SK-N-SH treated with all-trans-retinoic acid at 6 μM for 48 hours (cell line): ENCODE results near the gene MYO15A.

Experiments
- ATAC-seq: fragments of 200-7000 bp; cut with Tn5 transposase; 3 replicates; pipeline ENCODE4 v1.9.1; 2020; ENCODE audit warnings: mild to moderate bottlenecking, moderate library complexity
- ARNTL ChIP-seq: fragments of 450-650 bp; formaldehyde crosslinking; IDR thresholded peaks from 2 replicates; pipeline ENCODE4 v1.5.0; 2020; ENCODE audit warnings: low read depth, mild to moderate bottlenecking, moderate library complexity, borderline replicate concordance
- BACH2 ChIP-seq: fragments of 250-450 bp; sonication (Bioruptor Pico); IDR thresholded peaks from 2 replicates; pipeline ENCODE4 v1.9.0; 2021; ENCODE audit warnings: mild to moderate bottlenecking, borderline replicate concordance
- CSDC2 ChIP-seq: fragments of 250-450 bp; sonication (Bioruptor Pico); IDR thresholded peaks from 2 replicates; pipeline ENCODE4 v1.5.0; 2020; ENCODE audit warnings: mild to moderate bottlenecking, moderate library complexity
- ESRRG ChIP-seq: fragments of 250-450 bp; sonication (Bioruptor Pico); IDR thresholded peaks from 2 replicates; pipeline ENCODE4 v1.6.1; 2021; ENCODE audit warnings: mild to moderate bottlenecking
- ISL1 ChIP-seq: fragments of 250-450 bp; sonication (Bioruptor Pico); IDR thresholded peaks from 2 replicates; pipeline ENCODE4 v2.1.2; 2022; ENCODE audit warnings: mild to moderate bottlenecking, moderate library complexity
- OSR1 ChIP-seq: fragments of 250-450 bp; sonication (Bioruptor Pico); IDR thresholded peaks from 2 replicates; pipeline ENCODE4 v1.8.0; 2022; ENCODE audit warnings: moderate library complexity, mild to moderate bottlenecking, inconsistent platforms
- PPARA ChIP-seq: fragments of 250-450 bp; sonication (Bioruptor Pico); IDR thresholded peaks from 2 replicates; pipeline ENCODE4 v1.5.0; 2020; ENCODE audit warnings: mild to moderate bottlenecking, borderline replicate concordance
- RARB ChIP-seq: fragments of 250-450 bp; sonication (Bioruptor Pico); IDR thresholded peaks from 2 replicates; pipeline ENCODE4 v1.8.0; 2021; ENCODE audit warnings: mild to moderate bottlenecking, moderate library complexity
- SNAI2 ChIP-seq: fragments of 250-450 bp; sonication (Bioruptor Pico); IDR thresholded peaks from 2 replicates; pipeline ENCODE4 v1.5.0; 2020; ENCODE audit warnings: mild to moderate bottlenecking, moderate library complexity
- TCF4 ChIP-seq: fragments of 250-450 bp; sonication (Bioruptor Pico); IDR thresholded peaks from 2 replicates; pipeline ENCODE4 v1.8.0; 2021; ENCODE audit warnings: mild to moderate bottlenecking, moderate library complexity, borderline replicate concordance
- TOX ChIP-seq: fragments of 250-450 bp; sonication (Bioruptor Pico); IDR thresholded peaks from 2 replicates; pipeline ENCODE4 v1.8.0; 2021; ENCODE audit warnings: mild to moderate bottlenecking, moderate library complexity, borderline replicate concordance
- ZC3H10 ChIP-seq: fragments of 250-450 bp; sonication (Bioruptor Pico); IDR thresholded peaks from 2 replicates; pipeline ENCODE4 v1.5.1; 2021; ENCODE audit warnings: mild to moderate bottlenecking, moderate library complexity
- ZFP3 ChIP-seq: fragments of 250-450 bp; sonication (Bioruptor Pico); IDR thresholded peaks from 2 replicates; pipeline ENCODE4 v1.5.0; 2020; ENCODE audit warnings: mild to moderate bottlenecking, moderate library complexity
- ZNF565 ChIP-seq: fragments of 450-650 bp; formaldehyde crosslinking; conservative IDR thresholded peaks from 2 replicates; pipeline ENCODE4 v1.5.0; 2020; ENCODE audit warnings: low read depth, mild to moderate bottlenecking, moderate library complexity
- ZNF70 ChIP-seq: fragments of 450-650 bp; formaldehyde crosslinking; IDR thresholded peaks from 2 replicates; pipeline ENCODE4 v1.5.0; 2020; ENCODE audit warnings: mild to moderate bottlenecking, moderate library complexity
- ZNF8 ChIP-seq: fragments of 450-650 bp; formaldehyde crosslinking; IDR thresholded peaks from 2 replicates; pipeline ENCODE4 v1.5.0; 2020; ENCODE audit warnings: mild to moderate bottlenecking, moderate library complexity
- TF ChIP-seq, protein P1 (sequence below): fragments of 250-450 bp; sonication (Bioruptor Pico); IDR thresholded peaks from 2 replicates; pipeline ENCODE4 v1.8.0; 2021; ENCODE audit warnings: low read depth, mild to moderate bottlenecking, moderate library complexity, borderline replicate concordance
- TF ChIP-seq, protein P2 (sequence below): fragments of 250-450 bp; sonication (Bioruptor Pico); IDR thresholded peaks from 2 replicates; pipeline ENCODE4 v1.8.0; 2020; ENCODE audit warnings: mild to moderate bottlenecking, moderate library complexity, borderline replicate concordance
- TF ChIP-seq, protein P3 (sequence below): fragments of 250-450 bp; sonication (Bioruptor Pico); IDR thresholded peaks from 2 replicates; pipeline ENCODE4 v1.5.1; 2020; ENCODE audit warnings: low read depth, mild to moderate bottlenecking, moderate library complexity
- TF ChIP-seq, protein P4 (sequence below): fragments of 250-450 bp; sonication (Bioruptor Pico); IDR thresholded peaks from 2 replicates; pipeline ENCODE4 v1.5.1; 2021; ENCODE audit warnings: mild to moderate bottlenecking, moderate library complexity
- TF ChIP-seq, protein P5 (sequence below): fragments of 250-450 bp; sonication (Bioruptor Pico); IDR thresholded peaks from 2 replicates; pipeline ENCODE4 v1.5.0; 2020; ENCODE audit warnings: mild to moderate bottlenecking, moderate library complexity

The MYO15A gene

DNA sequence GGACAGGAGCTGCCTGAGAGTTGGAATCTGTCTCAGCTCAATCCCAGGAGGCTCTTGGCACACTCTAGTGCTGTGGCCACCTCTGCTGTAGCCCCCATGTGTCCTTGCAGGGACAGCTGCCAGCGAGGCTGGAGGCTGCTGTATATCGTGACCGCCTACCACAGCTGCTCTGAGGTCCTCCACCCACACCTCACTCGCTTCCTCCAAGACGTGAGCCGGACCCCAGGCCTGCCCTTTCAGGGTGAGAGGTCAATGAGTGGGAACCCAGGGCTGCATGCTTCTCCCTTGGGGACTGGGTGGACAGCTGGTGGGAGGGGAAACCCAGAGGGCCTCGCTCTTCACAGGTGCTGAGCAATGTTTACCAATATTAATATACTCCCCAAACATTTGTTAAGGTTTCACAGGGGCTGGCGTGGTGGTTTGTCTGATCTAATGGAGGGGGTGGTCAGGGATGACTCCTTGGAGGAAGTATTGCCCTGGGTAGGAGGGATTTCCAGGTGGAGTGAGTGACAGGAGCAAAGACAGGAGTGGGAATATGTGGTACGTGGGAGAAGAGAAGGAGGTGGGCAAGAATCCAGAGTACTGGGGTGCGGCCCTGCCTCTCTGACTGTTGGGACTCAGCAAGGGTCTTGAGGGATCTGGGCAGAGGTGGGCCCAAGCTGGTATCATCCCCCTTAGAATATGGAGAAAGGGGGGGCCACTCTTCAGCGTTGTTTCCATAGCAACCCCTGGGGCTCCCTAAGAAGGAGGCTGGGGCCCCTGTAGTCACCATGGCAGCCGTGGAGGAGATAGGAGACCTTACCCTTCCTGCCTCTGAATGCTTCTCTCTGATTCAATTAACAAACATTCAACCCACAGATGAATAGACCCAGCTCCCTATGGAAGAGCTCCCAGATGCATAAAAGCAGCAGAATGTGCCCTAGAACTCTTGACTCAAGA lies 52.9 kb downstream of the MYO15A start:
- no peak for ATAC-seq

DNA sequence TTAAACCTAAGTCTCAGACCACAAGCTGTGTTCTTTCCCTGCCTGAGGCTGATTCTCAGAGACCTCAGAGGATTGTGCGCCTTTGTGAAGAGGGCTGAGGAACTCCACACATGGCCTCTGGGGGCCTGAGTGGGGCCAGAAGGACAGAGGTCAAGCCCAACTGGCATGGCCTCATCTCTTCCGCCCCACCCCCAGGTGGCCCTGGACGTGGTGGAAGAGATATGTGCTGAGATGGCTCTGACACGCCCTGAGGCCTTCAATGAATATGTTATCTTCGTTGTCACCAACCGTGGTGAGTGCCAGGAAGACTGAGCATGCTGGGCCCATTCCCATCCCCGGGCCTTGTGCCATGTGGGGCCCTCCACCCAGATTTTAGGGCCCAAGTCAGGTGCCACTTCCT lies 55.0 kb downstream of the MYO15A start:
- no peak for TF ChIP-seq ARNTL (CRISPR knock-in tag)
- TF ChIP-seq TCF4 (CRISPR knock-in tag): no peak
- TF ChIP-seq, protein P1, sequence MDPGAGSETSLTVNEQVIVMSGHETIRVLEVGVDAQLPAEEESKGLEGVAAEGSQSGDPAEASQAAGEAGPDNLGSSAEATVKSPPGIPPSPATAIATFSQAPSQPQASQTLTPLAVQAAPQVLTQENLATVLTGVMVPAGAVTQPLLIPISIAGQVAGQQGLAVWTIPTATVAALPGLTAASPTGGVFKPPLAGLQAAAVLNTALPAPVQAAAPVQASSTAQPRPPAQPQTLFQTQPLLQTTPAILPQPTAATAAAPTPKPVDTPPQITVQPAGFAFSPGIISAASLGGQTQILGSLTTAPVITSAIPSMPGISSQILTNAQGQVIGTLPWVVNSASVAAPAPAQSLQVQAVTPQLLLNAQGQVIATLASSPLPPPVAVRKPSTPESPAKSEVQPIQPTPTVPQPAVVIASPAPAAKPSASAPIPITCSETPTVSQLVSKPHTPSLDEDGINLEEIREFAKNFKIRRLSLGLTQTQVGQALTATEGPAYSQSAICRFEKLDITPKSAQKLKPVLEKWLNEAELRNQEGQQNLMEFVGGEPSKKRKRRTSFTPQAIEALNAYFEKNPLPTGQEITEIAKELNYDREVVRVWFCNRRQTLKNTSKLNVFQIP (CRISPR knock-in tag): no peak
- no peak for TF ChIP-seq SNAI2 (CRISPR knock-in tag)
- no peak for TF ChIP-seq CSDC2 (CRISPR knock-in tag)
- TF ChIP-seq, protein P2, sequence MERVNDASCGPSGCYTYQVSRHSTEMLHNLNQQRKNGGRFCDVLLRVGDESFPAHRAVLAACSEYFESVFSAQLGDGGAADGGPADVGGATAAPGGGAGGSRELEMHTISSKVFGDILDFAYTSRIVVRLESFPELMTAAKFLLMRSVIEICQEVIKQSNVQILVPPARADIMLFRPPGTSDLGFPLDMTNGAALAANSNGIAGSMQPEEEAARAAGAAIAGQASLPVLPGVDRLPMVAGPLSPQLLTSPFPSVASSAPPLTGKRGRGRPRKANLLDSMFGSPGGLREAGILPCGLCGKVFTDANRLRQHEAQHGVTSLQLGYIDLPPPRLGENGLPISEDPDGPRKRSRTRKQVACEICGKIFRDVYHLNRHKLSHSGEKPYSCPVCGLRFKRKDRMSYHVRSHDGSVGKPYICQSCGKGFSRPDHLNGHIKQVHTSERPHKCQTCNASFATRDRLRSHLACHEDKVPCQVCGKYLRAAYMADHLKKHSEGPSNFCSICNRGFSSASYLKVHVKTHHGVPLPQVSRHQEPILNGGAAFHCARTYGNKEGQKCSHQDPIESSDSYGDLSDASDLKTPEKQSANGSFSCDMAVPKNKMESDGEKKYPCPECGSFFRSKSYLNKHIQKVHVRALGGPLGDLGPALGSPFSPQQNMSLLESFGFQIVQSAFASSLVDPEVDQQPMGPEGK: no peak
- TF ChIP-seq, protein P3, sequence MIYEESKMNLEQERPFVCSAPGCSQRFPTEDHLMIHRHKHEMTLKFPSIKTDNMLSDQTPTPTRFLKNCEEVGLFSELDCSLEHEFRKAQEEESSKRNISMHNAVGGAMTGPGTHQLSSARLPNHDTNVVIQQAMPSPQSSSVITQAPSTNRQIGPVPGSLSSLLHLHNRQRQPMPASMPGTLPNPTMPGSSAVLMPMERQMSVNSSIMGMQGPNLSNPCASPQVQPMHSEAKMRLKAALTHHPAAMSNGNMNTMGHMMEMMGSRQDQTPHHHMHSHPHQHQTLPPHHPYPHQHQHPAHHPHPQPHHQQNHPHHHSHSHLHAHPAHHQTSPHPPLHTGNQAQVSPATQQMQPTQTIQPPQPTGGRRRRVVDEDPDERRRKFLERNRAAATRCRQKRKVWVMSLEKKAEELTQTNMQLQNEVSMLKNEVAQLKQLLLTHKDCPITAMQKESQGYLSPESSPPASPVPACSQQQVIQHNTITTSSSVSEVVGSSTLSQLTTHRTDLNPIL (CRISPR knock-in tag): no peak
- TF ChIP-seq ZC3H10 (CRISPR knock-in tag): no peak
- ATAC-seq: no peak

More for the DNA sequence above, 52.9 kb downstream of the MYO15A start:
- no peak for TF ChIP-seq ISL1
- no peak for TF ChIP-seq ZC3H10 (CRISPR knock-in tag)
- no peak for TF ChIP-seq ARNTL (CRISPR knock-in tag)
- TF ChIP-seq ZNF70 (CRISPR knock-in tag): no peak
- TF ChIP-seq PPARA (CRISPR knock-in tag): no peak
- TF ChIP-seq ZNF565: no peak
- no peak for TF ChIP-seq ESRRG (CRISPR knock-in tag)
- TF ChIP-seq CSDC2 (CRISPR knock-in tag): no peak
- no peak for TF ChIP-seq OSR1 (CRISPR knock-in tag)
- TF ChIP-seq TOX (CRISPR knock-in tag): no peak
- no peak for TF ChIP-seq ZNF8 (CRISPR knock-in tag)
- TF ChIP-seq SNAI2 (CRISPR knock-in tag): no peak
- TF ChIP-seq, protein P4, sequence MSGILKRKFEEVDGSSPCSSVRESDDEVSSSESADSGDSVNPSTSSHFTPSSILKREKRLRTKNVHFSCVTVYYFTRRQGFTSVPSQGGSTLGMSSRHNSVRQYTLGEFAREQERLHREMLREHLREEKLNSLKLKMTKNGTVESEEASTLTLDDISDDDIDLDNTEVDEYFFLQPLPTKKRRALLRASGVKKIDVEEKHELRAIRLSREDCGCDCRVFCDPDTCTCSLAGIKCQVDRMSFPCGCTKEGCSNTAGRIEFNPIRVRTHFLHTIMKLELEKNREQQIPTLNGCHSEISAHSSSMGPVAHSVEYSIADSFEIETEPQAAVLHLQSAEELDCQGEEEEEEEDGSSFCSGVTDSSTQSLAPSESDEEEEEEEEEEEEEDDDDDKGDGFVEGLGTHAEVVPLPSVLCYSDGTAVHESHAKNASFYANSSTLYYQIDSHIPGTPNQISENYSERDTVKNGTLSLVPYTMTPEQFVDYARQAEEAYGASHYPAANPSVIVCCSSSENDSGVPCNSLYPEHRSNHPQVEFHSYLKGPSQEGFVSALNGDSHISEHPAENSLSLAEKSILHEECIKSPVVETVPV (CRISPR knock-in tag): no peak
- TF ChIP-seq, protein P2: no peak
- no peak for TF ChIP-seq ZFP3 (CRISPR knock-in tag)
- no peak for TF ChIP-seq BACH2 (CRISPR knock-in tag)
- TF ChIP-seq, all 23 proteins: peak for 0

DNA sequence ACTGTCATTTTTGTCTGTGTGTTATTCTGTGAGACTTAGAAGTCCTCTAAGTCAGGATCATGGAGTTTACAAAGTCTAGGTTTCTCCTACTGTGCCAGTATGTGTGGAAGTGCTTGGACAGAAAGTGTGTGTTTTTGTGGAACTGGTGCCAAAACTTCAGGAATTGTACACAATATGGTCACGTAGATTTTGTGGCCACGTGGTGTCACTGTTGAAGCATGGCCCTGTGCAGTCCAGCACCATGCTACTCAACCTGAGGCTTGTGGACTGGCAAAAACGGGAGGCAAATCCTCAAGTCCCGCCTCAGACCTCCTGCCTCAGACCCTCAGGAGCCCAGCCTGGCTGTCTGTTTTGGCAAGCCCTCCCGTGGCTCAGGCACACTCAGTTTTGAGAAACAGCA lies 58.3 kb downstream of the MYO15A start:
- TF ChIP-seq ZNF565: no peak
- no peak for TF ChIP-seq PPARA (CRISPR knock-in tag)
- no peak for ATAC-seq

DNA sequence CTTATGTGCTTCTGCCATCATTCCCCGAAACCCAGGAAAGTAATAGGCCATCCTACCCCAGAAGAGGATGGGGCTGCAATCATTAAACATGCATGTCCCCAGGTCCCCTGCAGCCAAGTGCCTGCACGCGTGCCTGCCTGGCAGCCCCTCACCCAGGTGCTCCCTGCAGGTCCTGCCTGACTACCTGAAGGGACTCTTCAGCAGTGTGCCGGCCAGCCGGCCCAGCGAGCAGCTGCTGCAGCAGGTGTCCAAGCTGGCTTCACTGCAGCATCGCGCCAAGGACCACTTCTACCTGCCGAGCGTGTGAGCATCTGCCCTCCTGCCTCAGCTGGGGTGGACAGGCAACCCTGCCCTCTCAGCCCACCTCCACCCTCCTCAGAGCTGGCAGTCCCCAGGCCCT lies 58.9 kb downstream of the MYO15A start:
- no peak for ATAC-seq
- no peak for TF ChIP-seq TOX (CRISPR knock-in tag)
- no peak for TF ChIP-seq TCF4 (CRISPR knock-in tag)
- no peak for TF ChIP-seq RARB (CRISPR knock-in tag)
- TF ChIP-seq BACH2 (CRISPR knock-in tag): no peak
- TF ChIP-seq CSDC2 (CRISPR knock-in tag): no peak
- TF ChIP-seq, protein P5, sequence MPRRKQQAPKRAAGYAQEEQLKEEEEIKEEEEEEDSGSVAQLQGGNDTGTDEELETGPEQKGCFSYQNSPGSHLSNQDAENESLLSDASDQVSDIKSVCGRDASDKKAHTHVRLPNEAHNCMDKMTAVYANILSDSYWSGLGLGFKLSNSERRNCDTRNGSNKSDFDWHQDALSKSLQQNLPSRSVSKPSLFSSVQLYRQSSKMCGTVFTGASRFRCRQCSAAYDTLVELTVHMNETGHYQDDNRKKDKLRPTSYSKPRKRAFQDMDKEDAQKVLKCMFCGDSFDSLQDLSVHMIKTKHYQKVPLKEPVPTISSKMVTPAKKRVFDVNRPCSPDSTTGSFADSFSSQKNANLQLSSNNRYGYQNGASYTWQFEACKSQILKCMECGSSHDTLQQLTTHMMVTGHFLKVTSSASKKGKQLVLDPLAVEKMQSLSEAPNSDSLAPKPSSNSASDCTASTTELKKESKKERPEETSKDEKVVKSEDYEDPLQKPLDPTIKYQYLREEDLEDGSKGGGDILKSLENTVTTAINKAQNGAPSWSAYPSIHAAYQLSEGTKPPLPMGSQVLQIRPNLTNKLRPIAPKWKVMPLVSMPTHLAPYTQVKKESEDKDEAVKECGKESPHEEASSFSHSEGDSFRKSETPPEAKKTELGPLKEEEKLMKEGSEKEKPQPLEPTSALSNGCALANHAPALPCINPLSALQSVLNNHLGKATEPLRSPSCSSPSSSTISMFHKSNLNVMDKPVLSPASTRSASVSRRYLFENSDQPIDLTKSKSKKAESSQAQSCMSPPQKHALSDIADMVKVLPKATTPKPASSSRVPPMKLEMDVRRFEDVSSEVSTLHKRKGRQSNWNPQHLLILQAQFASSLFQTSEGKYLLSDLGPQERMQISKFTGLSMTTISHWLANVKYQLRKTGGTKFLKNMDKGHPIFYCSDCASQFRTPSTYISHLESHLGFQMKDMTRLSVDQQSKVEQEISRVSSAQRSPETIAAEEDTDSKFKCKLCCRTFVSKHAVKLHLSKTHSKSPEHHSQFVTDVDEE (CRISPR knock-in tag): no peak
- TF ChIP-seq PPARA (CRISPR knock-in tag): no peak
- TF ChIP-seq, protein P1 (CRISPR knock-in tag): no peak
- no peak for TF ChIP-seq ZC3H10 (CRISPR knock-in tag)
- no peak for TF ChIP-seq ZNF8 (CRISPR knock-in tag)
